NCI-H1694 (cell line): ENCODE results near the gene ESYT3.
"Not testable (repeated sequence)": the region's sequence is repeated elsewhere in the genome, so short reads cannot be mapped to it uniquely, and the experiment has no call there.

Source experiments
- DNase-seq: peaks from one replicate; lab custom pipeline; 2025; lab: John Stamatoyannopoulos, UW

ESYT3 gene

DNA sequence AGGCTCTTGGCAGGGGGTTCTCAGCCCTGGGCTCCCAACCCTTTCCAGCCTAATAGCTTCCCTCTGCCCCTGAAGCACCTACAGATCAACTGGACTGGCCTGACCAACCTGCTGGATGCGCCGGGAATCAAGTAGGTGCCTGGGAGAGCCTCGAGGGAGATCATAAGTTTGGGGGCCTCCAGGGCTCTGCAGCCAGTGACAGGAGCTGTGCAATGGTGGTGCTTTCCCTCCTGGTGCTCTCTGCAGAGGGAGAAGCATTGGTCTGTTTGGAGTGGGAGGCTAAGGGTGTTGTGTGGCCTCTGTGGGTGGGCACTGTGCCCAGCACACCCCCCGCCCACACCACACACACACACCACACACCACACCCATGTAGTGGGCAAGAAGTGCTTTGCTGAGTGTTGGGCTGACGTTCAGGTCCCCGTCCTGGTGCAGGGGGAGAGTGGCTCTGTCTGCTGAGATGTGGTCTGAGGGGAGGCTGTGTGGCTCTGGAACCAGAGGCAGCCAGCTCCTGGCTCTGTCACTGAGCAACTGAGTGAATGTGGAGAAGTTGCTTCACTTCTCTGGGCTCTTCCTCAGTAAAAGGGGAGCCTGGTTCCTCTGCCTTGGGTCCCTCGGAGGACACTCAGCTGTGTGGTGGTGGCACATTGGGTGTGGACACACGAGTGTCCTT is 26.3 kb downstream of the ESYT3 start:
- no peak for DNase-seq

DNA sequence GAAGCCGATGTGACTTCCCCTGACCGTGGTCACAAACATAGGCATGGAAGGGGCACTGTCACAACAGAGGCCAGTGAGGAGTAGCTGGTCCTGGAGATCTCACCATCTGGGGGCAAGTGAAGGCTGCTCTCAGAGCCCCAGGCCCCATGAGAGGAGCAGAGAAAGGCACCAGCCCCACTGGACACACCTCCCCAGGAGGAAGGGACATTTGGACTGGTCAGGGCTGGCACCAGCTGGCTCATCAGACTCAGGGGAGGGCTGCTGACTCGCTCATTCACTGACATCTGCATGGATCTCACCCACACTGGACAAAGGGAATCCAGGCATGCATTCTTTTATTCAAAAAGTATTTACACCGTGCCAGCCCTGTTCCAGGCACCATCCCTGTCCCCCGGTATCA is 26.8 kb downstream of the ESYT3 start:
- DNase-seq = no peak

DNA sequence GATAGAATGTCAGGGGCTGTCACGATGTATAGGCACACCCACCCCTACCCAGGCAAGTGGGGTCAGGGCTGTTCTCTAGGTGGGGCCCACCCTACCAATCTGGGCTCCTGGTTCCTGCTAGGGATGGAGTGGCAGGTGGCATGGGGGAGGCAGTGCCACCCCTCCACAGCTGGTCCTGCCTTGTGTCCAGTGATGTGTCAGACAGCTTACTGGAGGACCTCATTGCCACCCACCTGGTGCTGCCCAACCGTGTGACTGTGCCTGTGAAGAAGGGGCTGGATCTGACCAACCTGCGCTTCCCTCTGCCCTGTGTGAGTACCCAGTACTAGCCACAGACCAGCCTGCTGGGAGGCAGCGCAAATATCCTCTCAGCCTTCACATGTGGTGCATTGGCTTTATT is 27.5 kb downstream of the ESYT3 start:
- no peak for DNase-seq

DNA sequence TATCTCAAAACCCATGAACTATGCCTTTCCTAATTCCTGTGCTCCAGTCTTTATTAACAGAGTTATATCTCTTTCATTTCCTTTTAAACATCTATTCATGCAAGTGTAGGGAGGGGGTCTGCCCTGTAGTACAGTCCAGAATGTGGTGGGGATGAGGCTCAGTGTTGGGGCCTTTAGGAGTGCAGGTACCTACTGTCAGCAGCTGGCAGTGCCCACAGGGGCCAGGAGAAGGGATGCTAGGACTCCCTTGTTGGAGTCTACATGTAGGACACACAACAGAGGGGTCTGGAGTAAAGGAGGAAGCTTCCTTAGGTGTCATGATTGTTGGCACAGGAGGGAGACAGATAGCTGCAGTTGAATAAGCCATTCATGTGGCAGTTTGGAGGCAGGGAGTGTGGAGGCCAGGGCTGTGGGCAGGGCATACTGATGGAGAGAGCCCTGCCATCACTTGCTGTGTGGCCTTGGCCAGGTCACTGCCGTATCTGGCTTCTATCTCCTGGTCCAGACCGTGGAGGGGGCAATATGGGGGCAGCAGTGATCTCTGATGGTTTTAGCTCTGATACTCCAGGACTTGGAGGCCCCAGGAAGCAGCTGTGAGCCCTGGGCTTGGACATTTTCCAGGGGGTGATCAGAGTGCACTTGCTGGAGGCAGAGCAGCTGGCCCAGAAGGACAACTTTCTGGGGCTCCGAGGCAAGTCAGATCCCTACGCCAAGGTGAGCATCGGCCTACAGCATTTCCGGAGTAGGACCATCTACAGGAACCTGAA is 29.5 kb downstream of the ESYT3 start:
- DNase-seq = no peak

DNA sequence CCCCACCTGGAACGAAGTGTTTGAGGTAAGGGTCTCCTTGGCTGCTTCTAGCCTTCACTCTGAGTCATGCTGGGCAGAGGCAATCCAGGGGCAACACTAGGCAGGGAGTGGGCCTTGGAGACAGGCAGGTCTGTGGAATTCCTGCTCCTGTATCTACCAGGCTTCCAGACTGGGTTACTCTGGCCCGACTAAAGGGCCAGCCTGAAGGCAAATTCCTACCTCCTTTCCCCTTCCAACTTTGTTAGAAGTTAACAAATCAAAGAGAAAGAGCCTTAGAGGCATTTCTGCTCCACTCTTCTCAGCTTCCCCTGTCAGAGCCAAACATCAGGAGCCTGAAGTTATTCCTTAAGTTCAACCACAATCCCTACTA is 30.1 kb downstream of the ESYT3 start:
- no peak for DNase-seq

DNA sequence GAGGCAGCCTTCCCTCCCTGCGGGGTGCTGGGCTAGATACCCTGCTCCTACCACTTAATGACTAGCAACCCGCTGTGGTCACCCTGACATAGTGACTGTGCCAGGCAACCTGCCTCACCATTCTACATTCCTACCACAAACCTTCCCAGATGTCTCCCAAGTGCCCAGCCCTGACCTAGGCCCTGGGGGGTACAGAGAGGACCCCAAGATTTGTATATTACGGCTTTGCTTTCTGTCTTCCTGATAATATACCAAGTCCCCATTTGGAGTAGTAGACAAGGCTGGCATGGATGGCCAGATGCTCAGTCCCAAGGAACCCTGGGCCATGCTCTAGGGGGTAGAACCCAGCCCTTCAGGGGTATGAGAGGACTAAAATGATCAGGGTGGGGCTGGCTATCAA is 31.0 kb downstream of the ESYT3 start:
- no peak for DNase-seq

DNA sequence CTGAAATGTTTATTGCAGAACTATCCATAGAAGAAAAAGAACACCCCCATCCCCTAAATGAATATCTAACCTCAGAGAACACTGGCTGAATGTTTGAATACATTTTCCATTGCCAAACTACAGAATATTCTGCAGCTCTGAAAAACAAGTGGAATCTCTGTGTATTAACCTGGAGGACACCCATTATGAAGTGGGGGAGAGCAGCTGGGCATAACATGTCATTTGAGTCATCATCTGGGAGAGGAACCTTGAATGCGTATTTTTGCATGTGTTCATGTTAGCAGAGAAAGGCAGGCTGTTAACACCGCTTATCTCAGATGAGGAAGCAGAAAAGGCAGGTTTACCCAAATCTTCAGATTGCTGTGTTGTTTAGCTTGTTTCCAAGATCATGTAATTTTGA is 31.5 kb downstream of the ESYT3 start:
- peak; percentile 65 for DNase-seq

DNA sequence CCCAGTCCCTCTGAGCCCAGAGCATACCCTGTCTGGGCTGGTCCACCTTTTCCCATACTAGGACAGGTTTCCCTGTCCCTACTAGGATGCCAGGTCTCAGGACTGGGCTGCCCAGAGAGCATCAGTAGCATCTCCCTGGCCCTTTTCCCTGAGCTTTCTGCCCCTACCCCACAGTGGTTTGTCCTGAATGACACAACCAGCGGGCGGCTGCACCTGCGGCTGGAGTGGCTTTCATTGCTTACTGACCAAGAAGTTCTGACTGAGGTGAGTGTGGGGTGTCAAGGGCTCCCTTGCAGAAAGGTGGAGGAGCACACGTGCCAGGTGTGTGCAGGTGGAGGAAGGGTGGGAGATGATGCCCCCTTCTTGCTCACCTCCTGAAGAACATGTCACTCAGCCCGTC is 33.5 kb downstream of the ESYT3 start:
- DNase-seq = no peak

DNA sequence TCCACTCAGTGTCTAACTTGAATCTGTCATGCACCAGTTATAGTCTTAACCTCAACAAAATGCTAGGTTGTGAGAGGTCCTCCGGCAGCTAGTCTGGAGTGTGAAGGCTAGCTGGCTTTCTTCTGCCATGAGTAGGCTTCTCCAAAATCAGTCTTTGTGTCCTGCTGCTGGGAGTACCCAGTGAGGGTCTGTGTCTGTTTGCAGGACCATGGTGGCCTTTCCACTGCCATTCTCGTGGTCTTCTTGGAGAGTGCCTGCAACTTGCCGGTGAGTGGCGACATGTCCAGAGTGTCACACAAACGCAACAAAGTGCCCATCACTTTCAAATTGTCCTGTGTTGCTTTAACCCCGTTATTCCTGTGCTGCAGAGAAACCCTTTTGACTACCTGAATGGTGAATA is 34.0 kb downstream of the ESYT3 start:
- DNase-seq = no peak

DNA sequence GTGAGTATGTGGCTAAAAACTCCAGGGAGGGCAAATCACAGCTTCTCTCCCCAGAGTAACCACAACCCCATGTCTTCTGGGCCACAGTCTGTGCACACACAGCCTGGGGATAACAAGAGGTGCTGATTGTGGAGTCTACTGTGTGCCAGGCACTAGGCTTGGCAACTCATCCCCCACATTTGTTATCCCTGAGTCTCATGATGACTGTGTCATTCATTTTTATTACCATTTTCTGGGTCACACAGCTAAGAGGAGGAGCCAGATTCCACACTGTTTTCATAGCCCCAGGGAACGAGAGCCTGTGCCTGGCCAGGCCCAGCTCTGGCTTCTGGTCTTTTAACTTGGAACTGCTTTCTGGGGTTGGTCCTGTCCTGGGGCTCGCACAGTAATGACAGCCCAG is 34.5 kb downstream of the ESYT3 start:
- DNase-seq = no peak

DNA sequence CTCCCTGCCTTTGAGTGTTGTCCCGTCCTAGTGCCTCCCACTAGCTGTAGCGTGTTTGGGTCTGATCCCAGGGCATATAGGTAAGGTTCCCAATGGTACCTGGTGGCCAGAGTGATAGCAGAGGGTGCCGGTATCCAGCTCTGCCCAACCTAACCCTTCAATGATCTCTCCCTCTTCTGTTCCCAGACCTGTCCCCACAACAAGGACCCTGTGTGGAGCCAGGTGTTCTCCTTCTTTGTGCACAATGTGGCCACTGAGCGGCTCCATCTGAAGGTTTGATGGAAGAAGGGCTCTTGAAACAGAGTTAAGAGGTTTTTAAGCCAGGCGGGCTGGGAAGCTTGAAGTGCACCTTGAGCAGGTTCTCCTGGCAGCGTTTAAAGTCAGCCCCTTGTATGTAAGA is 35.5 kb downstream of the ESYT3 start:
- no peak for DNase-seq

DNA sequence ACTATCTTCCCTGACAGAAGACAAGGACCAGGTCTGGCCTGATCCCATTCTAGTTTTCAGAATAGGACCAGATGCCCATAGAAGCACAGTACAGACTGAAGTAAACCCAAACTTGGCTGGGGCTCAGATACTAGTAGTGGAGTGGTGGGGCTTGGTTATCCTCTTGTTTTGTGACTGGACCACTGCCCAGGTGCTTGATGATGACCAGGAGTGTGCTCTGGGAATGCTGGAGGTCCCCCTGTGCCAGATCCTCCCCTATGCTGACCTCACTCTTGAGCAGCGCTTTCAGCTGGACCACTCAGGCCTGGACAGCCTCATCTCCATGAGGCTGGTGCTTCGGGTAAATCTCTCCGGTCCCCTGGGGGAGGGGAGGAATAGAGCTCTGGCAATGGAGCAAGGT is 36.3 kb downstream of the ESYT3 start:
- DNase-seq = no peak

DNA sequence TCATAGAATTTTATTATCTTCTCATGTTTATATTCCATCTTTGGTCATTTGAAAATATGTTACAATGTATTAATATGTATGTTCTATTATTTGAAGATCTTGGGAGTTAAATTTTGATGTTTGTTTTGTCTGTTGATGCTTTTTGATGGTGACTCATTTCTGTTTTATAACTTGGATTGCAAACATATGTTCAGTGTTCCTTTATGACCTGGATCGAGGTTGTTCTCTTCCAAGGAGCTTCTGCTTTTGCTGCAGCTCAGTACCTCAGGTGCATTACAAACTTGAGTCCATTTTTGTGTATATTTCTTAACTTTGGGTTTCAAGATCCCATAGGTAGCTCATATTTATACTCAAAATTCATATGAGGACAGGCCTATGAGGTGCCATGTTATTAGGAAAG is 37.1 kb downstream of the ESYT3 start:
- no peak for DNase-seq

DNA sequence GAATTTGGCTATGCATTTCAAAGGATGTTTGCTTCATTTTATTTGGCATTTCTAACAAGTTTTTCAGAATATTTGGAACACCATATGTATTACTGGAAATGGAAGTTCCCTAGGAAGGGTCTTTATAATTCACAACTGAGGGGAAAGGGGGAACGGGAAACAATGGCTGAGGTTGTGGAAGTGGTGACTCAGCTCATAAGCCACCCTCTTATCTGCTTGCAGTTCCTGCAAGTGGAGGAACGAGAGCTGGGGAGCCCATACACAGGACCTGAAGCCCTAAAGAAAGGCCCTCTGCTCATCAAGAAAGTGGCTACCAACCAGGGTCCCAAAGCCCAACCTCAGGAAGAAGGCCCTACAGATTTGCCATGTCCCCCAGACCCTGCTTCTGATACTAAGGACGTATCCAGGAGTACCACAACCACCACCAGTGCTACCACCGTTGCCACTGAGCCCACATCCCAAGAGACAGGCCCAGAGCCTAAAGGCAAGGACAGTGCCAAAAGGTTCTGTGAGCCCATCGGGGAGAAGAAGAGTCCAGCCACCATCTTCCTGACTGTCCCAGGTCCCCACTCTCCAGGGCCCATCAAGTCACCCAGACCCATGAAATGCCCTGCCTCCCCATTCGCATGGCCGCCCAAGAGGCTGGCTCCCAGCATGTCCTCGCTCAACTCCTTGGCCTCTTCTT is 37.9 kb downstream of the ESYT3 start:
- DNase-seq = no peak

DNA sequence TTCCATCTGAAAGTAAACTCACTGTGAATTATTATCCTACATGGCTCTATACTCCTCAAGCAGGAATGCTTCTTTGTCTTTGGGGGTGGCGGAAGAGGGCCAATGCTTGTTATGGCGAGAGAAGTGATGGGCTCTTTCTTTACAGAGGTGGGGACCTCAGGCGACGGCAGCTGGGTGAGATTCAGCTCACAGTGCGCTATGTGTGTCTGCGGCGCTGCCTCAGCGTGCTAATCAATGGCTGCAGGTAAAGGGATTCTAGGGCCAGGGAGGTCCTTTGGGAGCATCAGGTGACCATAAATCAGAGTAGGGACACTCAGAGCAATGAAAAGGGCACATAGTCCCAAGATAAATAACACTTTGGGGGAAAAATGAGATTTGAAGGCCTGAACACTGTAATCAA is 39.0 kb downstream of the ESYT3 start:
- no peak for DNase-seq

DNA sequence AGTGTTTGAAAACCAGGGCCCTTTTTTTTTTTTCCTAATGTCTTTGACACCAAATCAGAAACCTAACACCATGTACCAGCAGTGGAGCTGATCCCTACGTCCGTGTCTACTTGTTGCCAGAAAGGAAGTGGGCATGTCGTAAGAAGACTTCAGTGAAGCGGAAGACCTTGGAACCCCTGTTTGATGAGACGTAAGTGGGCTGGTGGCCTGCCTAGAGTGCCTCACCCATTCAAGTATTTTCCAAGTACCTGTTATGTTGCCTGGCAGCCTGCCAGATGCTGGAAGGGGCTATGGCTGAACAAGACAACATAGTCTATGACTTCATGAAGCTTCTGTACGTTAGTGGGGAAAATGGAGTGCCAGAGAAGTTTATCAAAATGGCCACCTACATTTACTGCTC is 39.7 kb downstream of the ESYT3 start:
- DNase-seq = no peak

DNA sequence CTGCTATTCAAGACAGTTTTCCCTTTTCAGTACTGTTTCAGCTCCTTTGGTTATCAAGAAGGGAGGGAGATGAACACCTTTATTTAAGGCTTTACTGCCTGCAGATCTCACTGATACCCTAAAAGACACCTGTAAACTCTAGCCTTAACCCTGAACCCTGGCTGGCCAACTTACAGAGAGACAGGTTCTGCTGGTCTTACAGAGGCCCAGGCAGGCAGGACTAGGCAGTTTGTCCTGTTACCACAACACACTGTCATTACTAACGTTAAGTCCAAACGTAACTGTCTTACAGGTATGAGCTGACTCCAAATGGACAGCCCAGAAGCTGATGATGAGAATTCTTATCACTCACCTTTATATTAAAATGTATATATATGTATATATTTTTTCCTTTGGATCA is 42.1 kb downstream of the ESYT3 start:
- no peak for DNase-seq

DNA sequence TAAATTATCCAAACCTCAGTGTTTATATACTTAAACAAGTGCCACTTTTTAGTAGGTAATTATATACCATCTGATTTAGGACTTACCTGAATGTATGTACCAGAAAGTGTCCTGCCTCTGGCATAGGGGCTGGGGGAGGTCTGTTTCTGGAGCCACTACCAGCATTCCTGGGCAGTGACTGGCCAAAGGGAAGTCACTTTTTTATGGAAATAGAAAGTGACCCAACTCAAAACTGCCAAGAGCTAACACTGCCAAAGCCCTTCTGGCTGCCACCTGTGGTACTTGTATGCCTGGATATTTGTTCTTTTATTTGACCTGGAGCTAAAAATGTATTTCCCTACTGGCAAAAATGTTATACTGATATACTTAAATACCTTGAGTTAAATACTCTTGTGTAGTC is 42.7 kb downstream of the ESYT3 start:
- DNase-seq = no peak

DNA sequence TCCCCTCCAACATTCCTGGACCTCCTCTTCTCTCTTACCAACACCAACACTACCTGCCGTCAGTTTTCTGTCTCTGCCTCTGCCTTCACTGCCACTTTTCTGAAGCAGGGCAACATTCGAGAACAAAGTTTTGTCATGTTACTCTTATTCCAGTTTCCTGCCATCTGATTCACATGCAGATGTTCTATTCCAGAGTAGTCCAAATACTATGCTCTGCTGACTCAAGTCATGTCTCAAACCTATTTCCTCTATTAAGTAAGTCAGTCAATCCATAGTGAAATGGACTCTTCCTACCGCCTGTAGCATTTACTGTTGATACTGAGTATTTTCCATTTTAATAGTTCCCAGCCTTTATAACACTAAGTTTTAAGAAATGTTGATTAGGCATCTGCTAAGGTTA is 43.4 kb downstream of the ESYT3 start:
- DNase-seq = no peak

DNA sequence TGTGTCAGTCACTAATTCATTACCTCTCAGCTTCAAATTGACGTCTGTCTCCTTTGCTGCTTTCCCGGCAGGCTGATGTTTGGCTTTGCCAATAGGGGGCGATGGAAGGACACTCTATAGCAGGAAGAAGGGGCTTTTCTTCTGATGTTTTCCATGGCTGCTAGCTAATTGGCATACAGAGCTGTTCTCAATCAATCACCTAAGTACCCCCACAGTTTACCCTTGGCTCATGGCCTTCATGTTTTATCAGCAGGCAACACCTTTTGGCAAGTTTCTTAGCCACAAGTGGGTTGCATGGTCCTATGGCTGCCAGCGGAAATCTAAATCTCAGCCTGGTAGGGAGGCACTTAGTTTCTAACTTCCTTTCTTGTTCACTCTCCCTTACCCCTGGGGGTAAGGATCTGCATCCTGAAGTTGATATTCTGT is 45.0 kb downstream of the ESYT3 start:
- DNase-seq = peak; percentile 71

DNA sequence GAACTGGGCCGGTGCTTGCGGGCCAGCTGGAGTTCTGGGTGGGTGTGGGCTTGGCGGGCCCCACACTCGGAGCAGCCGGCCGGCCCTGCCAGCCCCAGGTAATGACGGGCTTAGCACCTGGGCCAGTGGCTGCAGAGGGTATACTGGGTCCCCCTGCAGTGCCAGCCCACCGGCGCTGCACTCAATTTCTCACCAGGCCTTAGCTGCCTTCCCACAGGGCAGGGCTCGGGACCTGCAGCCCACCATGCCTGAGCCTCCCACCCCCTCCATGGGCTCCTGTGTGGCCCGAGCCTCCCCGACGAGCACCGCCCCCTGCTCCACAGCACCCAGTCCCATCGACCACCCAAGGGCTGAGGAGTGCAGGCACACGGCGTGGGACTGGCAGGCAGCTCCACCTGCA is 50.3 kb downstream of the ESYT3 start:
- not testable (repeated sequence) for DNase-seq

DNA sequence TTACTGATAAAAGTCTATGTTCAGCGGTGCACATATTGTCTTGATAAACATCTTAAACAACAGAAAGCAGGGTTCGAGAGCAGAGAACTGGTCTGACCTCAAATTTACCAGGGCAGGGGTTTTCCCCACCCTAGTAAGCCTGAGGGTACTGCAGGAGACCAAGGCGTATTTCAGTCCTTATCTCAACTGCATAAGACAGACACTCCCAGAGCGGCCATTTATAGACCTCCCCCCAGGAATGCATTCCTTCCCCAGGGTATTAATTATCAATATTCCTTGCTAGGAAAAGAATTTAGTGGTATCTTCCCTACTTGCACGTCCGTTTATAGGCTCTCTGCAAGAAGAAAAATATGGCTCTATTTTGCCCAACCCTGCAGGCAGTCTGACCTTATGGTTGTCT is 52.2 kb downstream of the ESYT3 start:
- DNase-seq = not testable (repeated sequence)

DNA sequence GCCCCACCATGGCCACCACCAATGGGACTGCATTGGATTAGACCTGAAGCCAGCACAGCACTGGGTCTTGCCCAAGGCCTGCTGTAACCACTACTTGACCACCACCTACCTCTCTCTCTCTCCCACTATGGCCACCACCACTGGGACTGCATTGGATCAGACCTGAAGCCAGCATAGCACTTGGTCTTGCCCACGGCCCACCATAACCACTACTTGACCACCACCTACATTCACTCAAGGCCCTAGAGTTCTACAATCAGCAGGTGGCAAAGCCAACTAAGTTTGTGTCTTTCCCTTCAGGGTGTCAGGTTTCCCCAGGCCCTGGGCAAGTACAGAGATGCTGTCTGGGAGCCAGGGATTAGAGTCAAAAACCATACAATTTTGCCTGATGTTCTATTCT is 57.6 kb downstream of the ESYT3 start:
- no peak for DNase-seq
